AG09319 (cell line): Measurements from ENCODE around the gene BRINP3.

ENCODE experiments used
- DNase-seq: peaks from one replicate; pipeline ENCODE4 v3.0.0-alpha.2; 2010; ENCODE audit warnings: low read depth; ENCODE audit errors: extremely low read depth
- TF ChIP-seq, protein P1 (sequence below): IDR thresholded peaks from 2 replicates; pipeline ENCODE4 v1.5.1; 2011; ENCODE audit warnings: low read depth, mild to moderate bottlenecking, inconsistent platforms, low read length, moderate library complexity

BRINP3 gene

DNA sequence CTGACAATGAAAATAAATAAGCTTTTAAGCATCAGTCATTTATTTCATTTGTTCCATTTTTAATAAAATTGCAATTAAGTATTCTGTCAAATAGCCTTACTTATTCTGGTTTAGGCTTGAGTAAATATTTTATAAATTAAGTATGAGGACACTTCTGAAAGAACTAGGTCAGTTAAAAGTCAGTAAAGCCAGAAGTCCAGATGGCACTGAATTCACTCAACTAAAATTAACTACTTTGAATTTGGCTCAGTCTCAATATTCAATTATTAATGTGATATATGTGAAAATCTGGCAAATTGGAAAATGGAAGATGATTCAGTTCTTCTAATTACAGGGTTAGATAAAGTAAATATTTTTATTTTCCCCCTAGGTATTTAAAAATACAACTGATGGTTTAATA, 174.2 kb downstream of the BRINP3 start:
- DNase-seq = no peak
- TF ChIP-seq, protein P1, sequence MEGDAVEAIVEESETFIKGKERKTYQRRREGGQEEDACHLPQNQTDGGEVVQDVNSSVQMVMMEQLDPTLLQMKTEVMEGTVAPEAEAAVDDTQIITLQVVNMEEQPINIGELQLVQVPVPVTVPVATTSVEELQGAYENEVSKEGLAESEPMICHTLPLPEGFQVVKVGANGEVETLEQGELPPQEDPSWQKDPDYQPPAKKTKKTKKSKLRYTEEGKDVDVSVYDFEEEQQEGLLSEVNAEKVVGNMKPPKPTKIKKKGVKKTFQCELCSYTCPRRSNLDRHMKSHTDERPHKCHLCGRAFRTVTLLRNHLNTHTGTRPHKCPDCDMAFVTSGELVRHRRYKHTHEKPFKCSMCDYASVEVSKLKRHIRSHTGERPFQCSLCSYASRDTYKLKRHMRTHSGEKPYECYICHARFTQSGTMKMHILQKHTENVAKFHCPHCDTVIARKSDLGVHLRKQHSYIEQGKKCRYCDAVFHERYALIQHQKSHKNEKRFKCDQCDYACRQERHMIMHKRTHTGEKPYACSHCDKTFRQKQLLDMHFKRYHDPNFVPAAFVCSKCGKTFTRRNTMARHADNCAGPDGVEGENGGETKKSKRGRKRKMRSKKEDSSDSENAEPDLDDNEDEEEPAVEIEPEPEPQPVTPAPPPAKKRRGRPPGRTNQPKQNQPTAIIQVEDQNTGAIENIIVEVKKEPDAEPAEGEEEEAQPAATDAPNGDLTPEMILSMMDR = no peak

DNA sequence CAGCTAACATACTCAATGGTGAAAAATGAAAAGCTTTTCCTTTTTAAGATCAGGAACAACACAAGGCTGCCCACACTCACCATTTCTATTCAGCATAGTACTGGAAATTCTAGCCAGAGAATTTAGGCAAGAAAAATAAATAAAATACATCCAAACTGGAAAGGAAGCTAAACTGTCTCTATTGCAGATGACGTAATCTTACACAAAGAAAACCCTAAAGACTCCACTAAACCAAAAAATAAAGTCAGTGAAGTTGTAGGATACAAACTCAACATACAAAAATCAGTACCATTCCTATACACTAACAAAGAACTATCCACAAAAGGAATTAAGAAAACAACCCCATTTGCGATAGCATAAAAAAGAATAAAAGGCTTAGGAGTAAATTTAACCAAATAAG, 181.2 kb downstream of the BRINP3 start:
- DNase-seq = no peak
- TF ChIP-seq, protein P1 = no peak

DNA sequence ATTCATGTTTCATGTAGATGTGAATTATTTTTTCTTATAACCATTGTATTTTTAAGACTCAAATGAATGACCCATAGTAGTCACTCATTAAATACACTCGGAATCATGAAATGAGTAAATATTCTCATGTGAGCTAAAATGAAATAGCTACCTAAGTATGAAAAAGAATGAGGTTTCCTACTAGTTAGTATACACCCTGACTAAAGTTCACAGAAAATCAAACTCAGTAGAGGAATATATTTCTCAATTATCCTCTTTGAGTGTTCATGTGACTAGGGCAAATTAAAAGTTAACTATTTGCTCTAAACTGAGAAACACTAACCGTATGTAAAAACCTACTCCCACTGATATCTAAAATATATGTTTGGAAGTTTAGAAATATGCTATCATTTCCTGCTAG, 187.8 kb downstream of the BRINP3 start:
- no peak for DNase-seq
- TF ChIP-seq, protein P1 = no peak

DNA sequence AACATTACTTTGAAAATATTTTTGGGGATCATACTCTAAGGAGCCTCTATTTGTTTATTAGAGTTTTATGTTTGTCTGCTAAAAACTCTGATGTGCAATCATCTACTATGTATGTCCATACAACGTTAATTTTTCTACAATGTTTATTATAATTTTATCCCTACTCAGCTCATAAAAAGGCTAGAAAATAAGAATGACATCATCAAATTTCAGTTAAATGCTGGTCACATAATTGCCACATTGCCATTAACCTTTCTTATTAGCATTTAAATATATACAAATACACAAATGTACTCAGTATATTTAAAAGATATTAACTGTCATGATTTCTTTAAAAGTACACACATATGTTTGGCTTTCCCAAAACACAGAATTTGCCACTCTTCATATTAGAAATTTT, 191.6 kb downstream of the BRINP3 start:
- TF ChIP-seq, protein P1 = no peak
- DNase-seq = no peak

DNA sequence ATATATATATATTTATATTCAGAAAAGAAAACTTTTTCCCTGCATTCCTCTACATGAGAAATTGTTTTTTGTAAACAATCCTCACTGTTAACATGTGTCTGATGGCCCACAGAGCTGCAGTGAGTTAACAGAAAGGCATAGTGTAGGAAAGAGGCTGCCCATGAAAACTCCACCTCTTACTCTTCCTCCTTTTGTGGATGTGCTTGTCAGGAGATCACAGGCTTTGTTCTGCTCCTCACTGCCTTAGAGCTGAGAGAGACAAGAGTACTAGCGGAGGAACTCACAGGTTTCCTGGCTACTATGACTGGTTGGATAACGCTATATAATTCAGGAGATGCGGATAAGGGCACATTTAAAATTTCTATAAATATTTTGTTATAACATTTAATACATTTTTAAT, 200.6 kb downstream of the BRINP3 start:
- TF ChIP-seq, protein P1 = no peak
- DNase-seq = no peak

DNA sequence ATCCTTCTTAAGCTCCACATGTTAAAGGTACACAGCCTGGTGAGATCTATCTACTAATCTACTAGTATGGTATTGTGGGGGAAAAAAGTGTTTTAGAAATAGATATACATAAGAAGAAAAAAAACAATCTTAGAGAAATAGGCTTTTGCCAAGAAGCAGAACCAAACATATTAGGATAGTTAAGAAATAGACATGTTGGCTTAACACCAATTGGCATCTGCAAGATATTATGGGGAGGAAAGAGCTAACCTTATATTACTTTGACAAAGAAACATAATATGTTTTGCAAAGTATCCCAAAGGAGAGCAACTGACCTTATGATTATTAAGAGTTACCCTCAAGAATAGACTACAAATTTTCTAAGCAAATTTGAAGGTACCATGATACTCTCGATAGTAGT, 202.9 kb downstream of the BRINP3 start:
- no peak for DNase-seq
- TF ChIP-seq, protein P1 = no peak

DNA sequence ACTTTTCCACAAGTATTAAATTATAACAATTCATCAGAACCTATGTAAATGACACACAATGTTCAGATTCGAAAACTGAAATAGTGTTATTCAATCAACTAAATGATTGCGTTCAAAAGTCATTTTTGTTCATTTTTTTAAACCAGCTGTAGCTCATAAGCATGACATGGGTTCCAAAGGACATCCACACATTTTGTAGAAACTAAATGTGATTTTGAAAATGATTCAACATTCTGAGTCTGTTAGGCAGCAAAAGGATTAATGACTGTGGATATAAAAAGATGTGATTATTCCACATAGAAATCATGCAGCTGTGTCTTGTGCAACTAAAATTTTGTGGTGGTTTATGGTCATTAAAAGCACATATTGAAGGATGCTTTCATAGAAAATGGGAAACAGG, 204.5 kb downstream of the BRINP3 start:
- DNase-seq = no peak
- TF ChIP-seq, protein P1 = no peak

DNA sequence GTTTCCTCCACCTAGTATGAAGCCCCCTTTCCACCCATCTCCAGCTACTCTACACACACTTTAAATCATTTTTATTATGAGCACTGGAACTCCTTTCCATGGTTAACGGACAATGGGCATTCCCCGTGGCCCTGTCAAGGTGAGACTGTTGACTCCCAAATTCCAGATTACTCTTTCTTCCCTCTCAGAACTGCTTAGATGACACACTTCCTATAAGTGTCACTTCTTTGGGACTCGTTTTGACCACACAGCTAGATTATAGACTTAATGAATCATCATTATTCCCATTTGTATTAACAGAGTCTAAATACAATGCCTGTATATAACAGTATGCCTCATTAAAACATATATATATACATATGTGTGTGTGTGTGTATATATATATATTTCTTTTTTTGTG, 215.1 kb downstream of the BRINP3 start:
- no peak for DNase-seq
- TF ChIP-seq, protein P1 = no peak
